Measurements from ENCODE around the gene GRIK4. TPM values are rescaled to one million over a fixed set of nuclear protein-coding genes. Genes with fewer than 3 reads are reported as not detected.
"Not testable (repeated sequence)": the region's sequence is repeated elsewhere in the genome, so short reads cannot be mapped to it uniquely, and the experiment has no call there.

GRIK4 gene
- total and polyA plus RNA-seq, 8 donors, result 0.76 to 10.1 (median 7.7) TPM

GRCh38 chr11:120613264-120614226, 102.0 kb downstream of the GRIK4 start:
- DNase-seq (no peak), ATAC-seq (no peak)
- H3K27me3 ChIP-seq, result no peaks in the 10 kb centered on the region
- no peaks in the 10 kb centered on the region for H3K4me1 ChIP-seq
- H3K36me3 ChIP-seq, result no peaks in the 10 kb centered on the region
- no peak overlapping the region for H3K27ac ChIP-seq
- intact Hi-C loops (cut with DNase I), result no loop called here
- peaks cover 0 to 9% of the 10 kb centered on the region in 2 donors for H3K9me3 ChIP-seq
- no peak overlapping the region for H3K4me3 ChIP-seq
- TF ChIP-seq CTCF (IDR thresholded peaks at IDR 0.05), result no peak

- Histone ChIP-seq H3K27me3 (no peaks in the 10 kb centered on the region), H3K36me3 (no peaks in the 10 kb centered on the region), H3K27ac (no peak overlapping the region), H3K4me1 (no peaks in the 10 kb centered on the region), H3K4me3 (no peak overlapping the region), H3K9me3 (peaks cover 0 to 16% of the 10 kb centered on the region in 2 donors)
- no peak for ATAC-seq
- intact Hi-C loops (cut with DNase I), result no loop called here
- TF ChIP-seq CTCF (IDR thresholded peaks at IDR 0.05), result no peak
- DNase-seq, result no peak
These were observed 103.8 kb downstream of the GRIK4 start for GRCh38 chr11:120615391-120615790.

- H3K27me3 ChIP-seq, result no peaks in the 10 kb centered on the region
- ATAC-seq (no peak), DNase-seq (no peak)
- peaks cover 0 to 16% of the 10 kb centered on the region in 2 donors for H3K9me3 ChIP-seq
- intact Hi-C loops (cut with DNase I), result no loop called here
- H3K4me1 ChIP-seq, result no peaks in the 10 kb centered on the region
- TF ChIP-seq CTCF (IDR thresholded peaks at IDR 0.05), result no peak
- no peak overlapping the region for H3K4me3 ChIP-seq
- H3K27ac ChIP-seq, result no peak overlapping the region
- H3K36me3 ChIP-seq, result no peaks in the 10 kb centered on the region
These were observed 106.9 kb downstream of the GRIK4 start for GRCh38 chr11:120618399-120618798.

GRCh38 chr11:120622189-120622875, 110.8 kb downstream of the GRIK4 start:
- no peaks in the 10 kb centered on the region for H3K27me3 ChIP-seq
- DNase-seq (peak in 2 of 4 donors; percentile 76 to 83), ATAC-seq (no peak)
- no peak overlapping the region for H3K4me3 ChIP-seq
- H3K9me3 ChIP-seq, result peaks cover 0 to 16% of the 10 kb centered on the region in 2 donors
- intact Hi-C loops (cut with DNase I), result no loop called here
- TF ChIP-seq CTCF (IDR thresholded peaks at IDR 0.05), result no peak
- H3K4me1 ChIP-seq, result no peaks in the 10 kb centered on the region
- no peaks in the 10 kb centered on the region for H3K36me3 ChIP-seq
- no peak overlapping the region for H3K27ac ChIP-seq

- H3K9me3 ChIP-seq; H3K27me3 ChIP-seq; H3K36me3 ChIP-seq; H3K4me3 ChIP-seq; H3K27ac ChIP-seq; DNase-seq; H3K4me1 ChIP-seq; ATAC-seq; intact Hi-C loops (cut with DNase I): not testable (repeated sequence)
These were observed 113.4 kb downstream of the GRIK4 start for GRCh38 chr11:120624992-120625391.
